Ishikawa (cell line): ENCODE measurements around the gene IFI27L1.

Experiments used
- CEBPB ChIP-seq: IDR thresholded peaks from 2 replicates; pipeline ENCODE4 v1.6.1; 2012
- CREB1 ChIP-seq: IDR thresholded peaks from 2 replicates; pipeline ENCODE4 v1.6.1; 2012; ENCODE audit warnings: low read depth
- EGR1 ChIP-seq: IDR thresholded peaks from 2 replicates; pipeline ENCODE4 v1.6.1; 2012
- EP300 ChIP-seq: IDR thresholded peaks from 2 replicates; pipeline ENCODE4 v1.6.1; 2012; ENCODE audit warnings: borderline replicate concordance
- FOXM1 ChIP-seq: IDR thresholded peaks from 2 replicates; pipeline ENCODE4 v1.6.1; 2012; ENCODE audit warnings: low read depth, borderline replicate concordance
- NFIC ChIP-seq: IDR thresholded peaks from 2 replicates; pipeline ENCODE4 v1.6.1; 2012
- RAD21 ChIP-seq: IDR thresholded peaks from 2 replicates; pipeline ENCODE4 v1.6.1; 2012; ENCODE audit warnings: low read depth
- TAF1 ChIP-seq: IDR thresholded peaks from 2 replicates; pipeline ENCODE4 v1.6.1; 2012; ENCODE audit warnings: low read depth, mild to moderate bottlenecking
- TCF12 ChIP-seq: IDR thresholded peaks from 2 replicates; pipeline ENCODE4 v1.6.1; 2012; ENCODE audit warnings: low read depth
- TEAD4 ChIP-seq: IDR thresholded peaks from 2 replicates; pipeline ENCODE4 v1.6.1; 2012
- YY1 ChIP-seq: IDR thresholded peaks from 2 replicates; pipeline ENCODE4 v1.6.1; 2012; ENCODE audit warnings: low read depth
- ZBTB7A ChIP-seq: IDR thresholded peaks from 2 replicates; pipeline ENCODE4 v1.6.1; 2012; ENCODE audit warnings: low read depth
- TF ChIP-seq, protein P1 (sequence below): IDR thresholded peaks from 2 replicates; pipeline ENCODE4 v1.6.1; 2012
- TF ChIP-seq, protein P2 (sequence below): IDR thresholded peaks from 2 replicates; pipeline ENCODE4 v1.6.1; 2012
- TF ChIP-seq, protein P3 (sequence below): IDR thresholded peaks from 2 replicates; pipeline ENCODE4 v1.6.1; 2012; ENCODE audit warnings: low read depth, mild to moderate bottlenecking

The IFI27L1 gene

DNA sequence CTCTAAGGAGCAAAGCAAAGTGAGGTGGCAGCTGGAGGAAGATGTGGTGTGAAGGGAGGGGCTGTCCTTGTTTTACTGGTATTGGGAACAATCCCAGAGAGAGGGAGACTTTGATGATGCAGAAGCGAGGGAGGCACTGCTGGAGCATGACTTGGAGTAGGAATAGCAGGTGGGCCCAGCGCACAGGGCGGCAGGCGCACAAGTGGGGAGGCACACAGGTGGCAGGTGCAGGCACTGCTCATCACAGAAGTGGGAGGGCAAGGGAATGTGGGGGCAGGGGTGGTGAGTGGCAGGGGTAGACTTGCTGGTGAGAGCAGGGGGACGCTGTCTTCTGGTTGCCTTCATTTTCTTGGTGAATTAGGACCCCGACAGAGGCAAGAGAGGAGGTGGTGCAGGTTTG is 17.9 kb downstream of the IFI27L1 start:
- TF ChIP-seq EP300, result no peak
- TF ChIP-seq CEBPB, result no peak
- TF ChIP-seq CREB1, result no peak

DNA sequence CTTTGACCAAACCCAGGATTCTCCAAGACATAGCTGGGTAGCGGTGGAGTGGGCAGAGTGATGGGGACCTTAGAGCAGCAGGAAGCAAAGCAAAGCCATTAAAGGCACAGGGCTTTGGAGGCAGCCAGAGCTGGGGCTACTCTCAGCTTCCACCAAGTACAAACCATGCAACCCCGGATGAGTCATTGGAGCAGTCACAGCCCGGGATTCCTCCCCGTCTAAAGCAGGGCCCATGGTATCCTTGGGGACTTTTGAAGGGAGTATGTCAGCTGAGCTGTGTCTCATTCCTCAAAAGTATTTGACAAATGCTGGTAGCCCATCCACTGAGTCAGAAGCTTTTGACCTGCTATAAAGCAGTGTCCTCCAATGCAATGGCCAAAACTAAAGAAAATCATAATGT is 19.7 kb downstream of the IFI27L1 start:
- TF ChIP-seq ZBTB7A, result no peak
- TF ChIP-seq EP300, result no peak
- TF ChIP-seq YY1, result no peak
- TF ChIP-seq RAD21, result no peak
- TF ChIP-seq TAF1, result no peak
- TF ChIP-seq EGR1, result no peak
- TF ChIP-seq, protein P1, sequence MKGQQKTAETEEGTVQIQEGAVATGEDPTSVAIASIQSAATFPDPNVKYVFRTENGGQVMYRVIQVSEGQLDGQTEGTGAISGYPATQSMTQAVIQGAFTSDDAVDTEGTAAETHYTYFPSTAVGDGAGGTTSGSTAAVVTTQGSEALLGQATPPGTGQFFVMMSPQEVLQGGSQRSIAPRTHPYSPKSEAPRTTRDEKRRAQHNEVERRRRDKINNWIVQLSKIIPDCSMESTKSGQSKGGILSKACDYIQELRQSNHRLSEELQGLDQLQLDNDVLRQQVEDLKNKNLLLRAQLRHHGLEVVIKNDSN, result no peak
- TF ChIP-seq TCF12, result no peak
- TF ChIP-seq CEBPB, result no peak
- TF ChIP-seq, protein P2, sequence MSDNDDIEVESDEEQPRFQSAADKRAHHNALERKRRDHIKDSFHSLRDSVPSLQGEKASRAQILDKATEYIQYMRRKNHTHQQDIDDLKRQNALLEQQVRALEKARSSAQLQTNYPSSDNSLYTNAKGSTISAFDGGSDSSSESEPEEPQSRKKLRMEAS, result no peak
- TF ChIP-seq CREB1, result no peak
- TF ChIP-seq TEAD4, result no peak
- TF ChIP-seq NFIC, result no peak
- TF ChIP-seq FOXM1, result no peak
- TF ChIP-seq, protein P3, sequence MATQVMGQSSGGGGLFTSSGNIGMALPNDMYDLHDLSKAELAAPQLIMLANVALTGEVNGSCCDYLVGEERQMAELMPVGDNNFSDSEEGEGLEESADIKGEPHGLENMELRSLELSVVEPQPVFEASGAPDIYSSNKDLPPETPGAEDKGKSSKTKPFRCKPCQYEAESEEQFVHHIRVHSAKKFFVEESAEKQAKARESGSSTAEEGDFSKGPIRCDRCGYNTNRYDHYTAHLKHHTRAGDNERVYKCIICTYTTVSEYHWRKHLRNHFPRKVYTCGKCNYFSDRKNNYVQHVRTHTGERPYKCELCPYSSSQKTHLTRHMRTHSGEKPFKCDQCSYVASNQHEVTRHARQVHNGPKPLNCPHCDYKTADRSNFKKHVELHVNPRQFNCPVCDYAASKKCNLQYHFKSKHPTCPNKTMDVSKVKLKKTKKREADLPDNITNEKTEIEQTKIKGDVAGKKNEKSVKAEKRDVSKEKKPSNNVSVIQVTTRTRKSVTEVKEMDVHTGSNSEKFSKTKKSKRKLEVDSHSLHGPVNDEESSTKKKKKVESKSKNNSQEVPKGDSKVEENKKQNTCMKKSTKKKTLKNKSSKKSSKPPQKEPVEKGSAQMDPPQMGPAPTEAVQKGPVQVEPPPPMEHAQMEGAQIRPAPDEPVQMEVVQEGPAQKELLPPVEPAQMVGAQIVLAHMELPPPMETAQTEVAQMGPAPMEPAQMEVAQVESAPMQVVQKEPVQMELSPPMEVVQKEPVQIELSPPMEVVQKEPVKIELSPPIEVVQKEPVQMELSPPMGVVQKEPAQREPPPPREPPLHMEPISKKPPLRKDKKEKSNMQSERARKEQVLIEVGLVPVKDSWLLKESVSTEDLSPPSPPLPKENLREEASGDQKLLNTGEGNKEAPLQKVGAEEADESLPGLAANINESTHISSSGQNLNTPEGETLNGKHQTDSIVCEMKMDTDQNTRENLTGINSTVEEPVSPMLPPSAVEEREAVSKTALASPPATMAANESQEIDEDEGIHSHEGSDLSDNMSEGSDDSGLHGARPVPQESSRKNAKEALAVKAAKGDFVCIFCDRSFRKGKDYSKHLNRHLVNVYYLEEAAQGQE, result no peak

DNA sequence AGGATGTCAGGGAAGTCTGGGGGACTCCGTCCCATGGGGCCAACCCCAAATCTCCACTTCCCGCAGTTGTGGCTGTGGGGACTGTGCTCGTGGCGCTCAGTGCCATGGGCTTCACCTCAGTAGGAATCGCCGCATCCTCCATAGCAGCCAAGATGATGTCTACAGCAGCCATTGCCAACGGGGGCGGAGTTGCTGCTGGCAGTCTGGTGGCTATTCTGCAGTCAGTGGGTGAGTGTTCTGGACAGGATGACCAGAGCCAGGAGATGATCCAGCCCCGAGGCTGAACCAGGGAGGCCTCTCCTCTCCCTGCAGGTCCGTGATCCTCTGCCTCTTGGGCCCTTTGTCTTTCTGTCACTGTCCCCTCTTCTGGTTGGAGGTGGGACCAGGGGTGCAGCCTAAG is 20.6 kb downstream of the IFI27L1 start:
- no peak for TF ChIP-seq ZBTB7A
- TF ChIP-seq YY1, result no peak
- no peak for TF ChIP-seq NFIC
- TF ChIP-seq EGR1, result no peak
- no peak for TF ChIP-seq TEAD4
- no peak for TF ChIP-seq FOXM1
- TF ChIP-seq CEBPB, result no peak
- no peak for TF ChIP-seq TCF12
- no peak for TF ChIP-seq TAF1
- TF ChIP-seq, protein P2, result no peak
- no peak for TF ChIP-seq RAD21
- TF ChIP-seq CREB1, result no peak
- TF ChIP-seq, protein P1, result no peak
- TF ChIP-seq, protein P3, result no peak
- TF ChIP-seq EP300, result no peak

DNA sequence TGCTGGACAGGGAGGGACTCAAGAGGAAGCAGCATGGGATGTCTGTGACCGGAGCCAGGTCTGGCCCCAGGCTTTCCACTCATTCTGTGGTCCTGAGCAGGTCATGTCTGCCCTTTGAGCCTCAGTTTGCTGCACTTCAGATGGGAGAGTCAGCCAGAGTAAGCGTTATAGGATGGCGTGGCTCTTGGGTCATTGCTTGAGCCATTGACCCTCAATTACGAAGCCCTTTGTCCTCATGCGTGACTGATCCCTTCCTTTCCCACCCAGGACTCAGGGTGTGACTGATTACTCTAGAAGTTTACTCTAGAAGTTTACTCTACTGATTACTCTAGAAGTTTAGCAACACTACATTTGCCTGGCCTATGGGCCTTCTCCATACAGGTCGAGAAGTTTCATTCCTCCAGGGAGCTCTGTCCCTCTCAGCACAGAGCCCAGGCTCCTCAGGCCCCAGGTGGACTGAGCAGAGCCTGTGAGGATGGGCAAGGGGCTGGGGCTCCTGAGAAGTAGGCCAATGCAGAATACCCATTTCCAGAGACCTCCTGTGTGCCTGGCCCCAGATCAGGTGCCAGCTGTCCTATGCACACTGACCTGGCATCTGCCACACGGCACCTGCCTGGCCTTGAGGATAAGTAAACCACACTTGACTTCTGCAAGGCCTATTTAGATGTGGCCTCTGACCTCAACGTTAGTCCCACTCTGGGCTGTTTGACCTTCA is 21.8 kb downstream of the IFI27L1 start:
- TF ChIP-seq, protein P1, result no peak
- TF ChIP-seq YY1, result no peak

DNA sequence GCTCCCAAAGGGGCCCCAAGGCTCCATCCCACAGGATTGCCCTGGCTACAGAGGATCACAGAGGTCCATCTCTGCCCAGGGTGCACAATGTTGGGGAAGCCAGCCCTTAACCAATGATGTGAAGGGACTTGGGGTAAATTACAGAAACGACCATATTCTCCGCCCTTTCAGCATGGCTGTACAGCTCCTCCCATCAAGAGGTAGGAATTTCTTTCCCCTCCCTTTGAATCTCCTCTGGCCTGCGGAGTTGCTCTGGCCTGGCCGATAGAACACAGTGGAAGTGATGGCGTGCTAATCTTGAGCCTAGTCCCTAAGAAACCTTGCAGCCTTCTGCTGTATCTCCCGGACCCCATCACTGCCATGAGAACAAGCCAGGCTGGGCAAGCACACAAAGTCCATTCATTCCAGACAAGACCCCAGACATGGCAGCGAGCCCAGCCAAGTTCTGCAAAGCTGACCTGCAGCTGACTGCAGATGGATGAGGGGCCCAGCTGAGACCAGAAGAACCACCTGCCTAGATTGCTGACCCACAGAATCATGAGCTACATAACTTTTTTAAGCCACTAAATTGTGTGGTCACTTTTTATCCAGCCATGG is 22.5 kb downstream of the IFI27L1 start:
- TF ChIP-seq, protein P2, result no peak
- no peak for TF ChIP-seq CEBPB
- TF ChIP-seq TAF1, result no peak
- no peak for TF ChIP-seq CREB1
- no peak for TF ChIP-seq RAD21
- TF ChIP-seq, protein P1, result no peak
- no peak for TF ChIP-seq NFIC
- TF ChIP-seq EP300, result no peak
- no peak for TF ChIP-seq ZBTB7A
- TF ChIP-seq, protein P3, result no peak
